Mucosa of rectum (tissue), 2 donors: ENCODE data around the gene HEATR9.

Source experiments
- H3K27ac ChIP-seq, 2 donors: one replicate each; pipeline ENCODE4 v1.7.0; 2013; ENCODE audit warnings: inconsistent platforms in 2 of 2, low read depth in 2 of 2, low read length in 2 of 2
- H3K27me3 ChIP-seq, 2 donors: one replicate each; pipeline ENCODE4 v1.7.0; 2013; ENCODE audit warnings: low read length in 2 of 2; ENCODE audit not compliant: control insufficient read depth in 2 of 2, insufficient read depth in 2 of 2
- H3K36me3 ChIP-seq, 2 donors: one replicate each; pipeline ENCODE4 v1.7.0; 2013; ENCODE audit warnings: low read length in 2 of 2; ENCODE audit not compliant: control insufficient read depth in 2 of 2, insufficient read depth in 2 of 2
- H3K4me1 ChIP-seq, 2 donors: one replicate each; pipeline ENCODE4 v1.7.0; 2013; ENCODE audit warnings: low read length in 2 of 2, mild to moderate bottlenecking in 1 of 2; ENCODE audit not compliant: control insufficient read depth in 2 of 2, insufficient read depth in 2 of 2
- H3K4me3 ChIP-seq, 2 donors: one replicate each; pipeline ENCODE4 v1.7.0; 2013; ENCODE audit warnings: low read length in 2 of 2
- H3K9ac ChIP-seq, 2 donors: one replicate each; pipeline ENCODE4 v1.7.0; 2013; ENCODE audit warnings: low read length in 2 of 2, low read depth in 1 of 2, mild to moderate bottlenecking in 1 of 2
- H3K9me3 ChIP-seq, 2 donors: one replicate each; pipeline ENCODE4 v1.7.0; 2013; ENCODE audit warnings: low read length in 2 of 2; ENCODE audit not compliant: control insufficient read depth in 2 of 2
- donor health status: healthy.
- donor health status: Normal muscosa, but diverticular disease.

Gene HEATR9, protein sequence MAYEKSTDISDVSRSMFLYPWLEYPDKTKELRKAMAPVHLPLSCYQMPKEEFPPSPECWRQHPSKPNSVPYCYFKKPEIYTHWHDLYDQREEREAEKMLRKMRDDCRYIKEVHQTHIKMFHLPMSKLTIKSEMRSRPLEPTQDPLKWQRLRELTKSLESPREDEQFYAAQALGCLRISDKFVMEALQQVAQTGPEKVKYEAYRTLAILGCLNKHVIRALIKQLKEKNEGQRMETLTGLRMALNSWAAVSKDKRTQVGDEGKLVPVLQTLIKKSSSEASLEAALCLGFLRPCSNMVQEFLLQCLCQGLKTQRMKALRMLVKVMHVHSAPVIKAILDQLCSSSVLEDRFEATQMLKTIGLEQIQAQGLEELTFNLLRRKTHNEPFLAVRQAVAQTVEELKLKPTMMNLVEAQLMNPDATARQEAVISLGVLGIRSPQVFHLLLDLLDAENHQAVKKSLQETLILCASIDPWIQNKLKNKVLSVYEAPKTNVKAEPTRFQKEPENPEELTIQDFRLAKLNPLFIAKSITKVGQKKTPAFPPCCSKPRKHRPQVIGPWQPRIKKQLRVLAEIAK

DNA sequence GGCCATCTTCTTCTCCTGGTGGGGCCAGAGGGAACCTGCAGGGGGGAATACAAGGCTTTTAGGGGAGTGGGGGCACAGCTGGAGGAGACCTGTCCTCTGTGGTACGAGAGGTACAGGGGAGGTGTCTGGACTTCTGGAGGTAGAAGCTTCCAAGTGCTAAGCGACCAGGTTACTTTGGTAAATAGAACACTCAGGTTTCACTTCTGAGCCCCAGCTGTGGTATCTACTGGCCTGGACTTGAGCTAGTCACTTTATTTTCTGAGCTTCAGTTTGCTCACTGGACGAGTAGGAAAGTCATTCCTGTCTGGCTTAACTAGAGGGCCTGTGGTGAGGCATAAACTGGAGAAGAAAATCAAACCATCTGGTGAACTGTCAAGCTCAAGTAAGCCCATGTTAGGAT lies at the start of gene HEATR9:
Gene HEATR9, minus strand, starts transcription at position 155 of the 400 bp plus-strand sequence. Its CDS starts 149 bp downstream, at position 6.
- Histone ChIP-seq H3K36me3 (no peaks in the 10 kb centered on the region), H3K9me3 (no peaks in the 10 kb centered on the region), H3K4me3 (no peak within 1 kb of the TSS), H3K27ac (no peak within 1 kb of the TSS), H3K27me3 (no peaks in the 10 kb centered on the region), H3K9ac (no peak within 1 kb of the TSS), H3K4me1 (peaks cover 0 to 2% of the 10 kb centered on the region in 2 donors)

DNA sequence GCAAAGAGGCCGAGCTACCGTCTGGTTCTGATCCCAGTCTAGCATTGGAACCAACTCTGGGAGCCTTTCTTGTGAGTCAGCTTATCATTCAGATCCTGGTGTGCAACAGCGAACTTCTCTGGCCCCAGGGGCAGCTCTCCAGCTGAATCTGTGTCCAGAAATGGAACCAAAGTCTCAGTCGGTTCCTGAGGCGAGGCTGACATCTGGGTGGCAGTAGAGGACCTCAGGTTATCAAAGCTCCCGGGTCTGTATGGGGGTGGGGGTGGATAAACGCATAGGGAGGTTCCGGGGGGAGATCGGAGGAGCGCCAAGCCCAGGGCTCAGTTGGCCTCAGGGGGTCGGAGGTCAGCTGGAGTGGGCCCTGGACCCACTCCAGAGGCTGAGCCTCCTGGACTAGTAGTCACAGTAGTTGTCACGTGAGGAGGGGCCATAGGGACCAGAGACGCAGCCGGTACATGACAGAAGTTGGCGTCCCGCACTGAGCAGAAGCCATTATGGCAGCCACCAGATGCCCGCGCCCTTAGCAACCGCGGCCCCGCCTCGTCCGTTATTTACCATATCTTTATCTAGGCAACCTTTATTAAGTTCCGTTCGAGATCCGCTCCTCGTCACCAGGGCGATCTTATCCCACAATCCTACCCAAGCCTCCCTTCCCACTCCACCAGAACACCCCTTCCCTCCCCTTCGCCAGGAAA lies 49.0 kb upstream of the HEATR9 start:
- Histone ChIP-seq H3K27me3 (no peaks in the 10 kb centered on the region), H3K9me3 (no peaks in the 10 kb centered on the region), H3K4me1 (no peaks in the 10 kb centered on the region), H3K4me3 (no peak overlapping the region), H3K36me3 (no peaks in the 10 kb centered on the region), H3K27ac (no peak overlapping the region), H3K9ac (no peak overlapping the region)

DNA sequence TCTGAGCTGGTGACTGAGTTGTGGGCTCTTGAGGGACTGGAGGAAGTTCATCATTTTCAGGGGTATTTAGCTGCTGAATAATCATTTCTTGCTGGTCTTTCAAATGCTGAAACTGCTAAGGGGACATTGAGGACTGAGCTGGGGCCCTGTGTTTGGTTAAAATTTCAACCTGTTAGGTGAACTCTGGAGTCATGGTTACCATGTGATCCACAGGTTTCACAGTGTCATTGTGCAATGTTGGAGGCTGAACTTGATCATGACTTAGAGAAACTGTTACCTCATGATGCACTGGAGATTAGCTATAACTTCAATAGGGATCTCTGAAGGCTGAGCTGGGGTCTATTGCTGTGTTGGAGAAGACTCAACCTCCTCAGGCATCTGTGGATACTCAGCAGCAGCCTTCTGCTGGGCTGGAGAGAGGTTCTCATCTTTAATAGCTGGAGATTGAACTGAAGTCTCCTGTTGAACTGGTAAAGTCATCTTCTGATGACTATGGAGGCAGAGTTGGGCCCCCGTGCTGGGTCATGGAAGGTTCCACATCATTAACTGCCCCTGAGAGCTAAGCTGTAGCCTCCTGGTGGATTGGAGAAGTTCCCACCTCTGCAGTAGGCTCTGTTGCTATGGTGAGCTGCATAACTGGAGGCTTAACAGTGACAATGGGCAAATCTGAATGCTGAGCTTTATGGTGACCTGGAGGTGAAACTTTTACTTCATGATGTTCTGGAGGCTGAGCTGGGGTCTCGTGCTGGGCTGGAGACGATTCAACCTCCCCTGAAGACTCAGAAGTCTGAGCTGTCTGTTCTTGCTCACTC lies 46.7 kb upstream of the HEATR9 start:
- H3K27me3 ChIP-seq: no peaks in the 10 kb centered on the region
- no peaks in the 10 kb centered on the region for H3K9me3 ChIP-seq
- H3K4me1 ChIP-seq: no peaks in the 10 kb centered on the region
- H3K36me3 ChIP-seq: no peaks in the 10 kb centered on the region
- H3K27ac ChIP-seq: no peak overlapping the region
- H3K4me3 ChIP-seq: no peak overlapping the region
- H3K9ac ChIP-seq: no peak overlapping the region

DNA sequence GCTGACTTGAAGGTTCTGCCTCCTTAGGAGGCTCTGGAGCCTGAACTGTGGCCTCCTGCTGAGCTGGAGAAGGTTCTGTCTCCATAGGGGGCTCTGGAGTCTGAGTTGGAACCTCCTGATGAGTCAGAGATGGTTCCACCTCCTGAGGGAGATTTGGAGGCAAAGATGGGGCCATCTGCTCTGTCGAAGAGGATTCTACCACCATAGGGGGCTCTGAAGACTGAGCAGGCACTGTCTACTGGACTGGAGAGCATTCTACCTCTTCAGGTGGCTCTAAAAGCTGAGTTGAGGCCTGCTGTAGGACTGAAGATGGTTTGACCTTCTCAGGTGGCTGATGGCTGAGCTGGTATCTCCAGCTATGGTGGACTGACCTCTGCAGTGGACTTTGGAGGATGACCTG lies 45.7 kb upstream of the HEATR9 start:
- Histone ChIP-seq H3K9ac (no peak overlapping the region), H3K27ac (no peak overlapping the region), H3K4me3 (no peak overlapping the region), H3K27me3 (no peaks in the 10 kb centered on the region), H3K4me1 (no peaks in the 10 kb centered on the region), H3K9me3 (no peaks in the 10 kb centered on the region), H3K36me3 (no peaks in the 10 kb centered on the region)

DNA sequence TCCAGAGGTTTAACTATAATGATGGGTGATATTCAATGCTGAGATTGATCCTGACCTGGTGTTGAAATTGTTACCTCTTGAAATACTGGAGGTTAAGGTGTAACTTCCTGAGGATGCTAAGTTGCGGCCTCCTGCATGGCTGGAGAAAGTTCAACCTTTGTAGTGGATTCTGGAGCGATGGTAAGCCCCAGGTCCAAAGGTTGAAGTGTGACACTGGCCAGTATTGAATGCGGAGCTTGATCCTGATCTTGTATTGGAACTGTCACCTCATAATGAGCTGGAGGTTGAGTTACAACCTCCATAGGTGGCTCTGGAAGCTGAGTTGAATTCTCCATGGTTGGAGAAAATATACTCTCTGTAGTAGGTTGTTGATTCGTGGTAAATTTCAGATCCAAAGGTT lies 44.9 kb upstream of the HEATR9 start:
- Histone ChIP-seq H3K27ac (no peak overlapping the region), H3K9me3 (no peaks in the 10 kb centered on the region), H3K9ac (no peak overlapping the region), H3K36me3 (no peaks in the 10 kb centered on the region), H3K4me3 (no peak overlapping the region), H3K4me1 (no peaks in the 10 kb centered on the region), H3K27me3 (no peaks in the 10 kb centered on the region)

DNA sequence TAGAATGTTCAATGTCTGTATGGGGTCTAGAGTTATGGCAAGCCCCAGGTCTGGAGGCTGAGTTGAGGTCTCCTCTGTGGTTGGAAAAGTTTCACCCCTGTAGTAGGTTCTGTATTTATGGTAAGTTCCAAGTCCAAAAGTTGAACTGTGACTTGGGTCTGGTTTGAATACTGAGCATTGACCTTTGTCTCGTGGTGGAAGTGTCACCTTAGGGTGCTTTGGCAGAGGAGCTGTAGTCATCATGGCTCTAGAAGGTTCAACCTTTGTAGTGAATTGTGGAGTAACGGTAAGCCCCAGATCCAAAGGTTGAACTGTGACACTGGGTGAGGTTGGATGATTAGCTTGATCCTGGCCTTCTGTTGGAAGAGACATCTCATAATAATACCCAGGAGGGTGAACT lies 44.3 kb upstream of the HEATR9 start:
- Histone ChIP-seq H3K27ac (no peak overlapping the region), H3K4me3 (no peak overlapping the region), H3K9me3 (no peaks in the 10 kb centered on the region), H3K36me3 (no peaks in the 10 kb centered on the region), H3K9ac (no peak overlapping the region), H3K27me3 (no peaks in the 10 kb centered on the region), H3K4me1 (no peaks in the 10 kb centered on the region)

DNA sequence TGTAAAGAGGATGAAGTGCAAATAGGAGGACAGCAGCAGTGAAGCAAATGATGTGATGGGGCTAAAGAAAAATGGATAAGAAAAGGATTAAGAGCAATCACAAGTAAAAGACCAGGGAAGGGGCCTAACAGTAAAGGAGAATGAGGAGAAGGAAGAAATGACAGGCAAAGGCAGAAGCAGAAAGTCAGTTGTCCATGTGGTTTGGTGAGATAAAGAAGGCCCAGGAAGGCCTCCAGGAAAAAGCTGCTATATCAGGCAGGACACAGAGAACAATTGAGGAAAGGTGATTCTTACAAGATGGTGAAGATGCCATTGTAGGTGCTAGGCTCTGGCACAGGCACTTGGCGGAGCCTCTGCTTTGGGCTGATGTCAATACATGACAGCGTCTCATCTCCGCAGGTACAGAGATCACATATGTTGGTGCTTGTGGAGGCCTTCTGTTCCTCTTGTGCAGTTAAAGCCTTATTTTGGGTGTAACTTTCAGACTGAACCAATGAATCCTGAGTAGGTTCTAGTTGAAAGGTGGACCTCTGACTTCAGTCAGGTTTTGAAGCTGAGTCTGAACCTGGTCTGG lies 43.7 kb upstream of the HEATR9 start:
- H3K27ac ChIP-seq: no peak overlapping the region
- no peaks in the 10 kb centered on the region for H3K27me3 ChIP-seq
- no peak overlapping the region for H3K9ac ChIP-seq
- no peaks in the 10 kb centered on the region for H3K4me1 ChIP-seq
- H3K9me3 ChIP-seq: no peaks in the 10 kb centered on the region
- H3K4me3 ChIP-seq: no peak overlapping the region
- no peaks in the 10 kb centered on the region for H3K36me3 ChIP-seq

DNA sequence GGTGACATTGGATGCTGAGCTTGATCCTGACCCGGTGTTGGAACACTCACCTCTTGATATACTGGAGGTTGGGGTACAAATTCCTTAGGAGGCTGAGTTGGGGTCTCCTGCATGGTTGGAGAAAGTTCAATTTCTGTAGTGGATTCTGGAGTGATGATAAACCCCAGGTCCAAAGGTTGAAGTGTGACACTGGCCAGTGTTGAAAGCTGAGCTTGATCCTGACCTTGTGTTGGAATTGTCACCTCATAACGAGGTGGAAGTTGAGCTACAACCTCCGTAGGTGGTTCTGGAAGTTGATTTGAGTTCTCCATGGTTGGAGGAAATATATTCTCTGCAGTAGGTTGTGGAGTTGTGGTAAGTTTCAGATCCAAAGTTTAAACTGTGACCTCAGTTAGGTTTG lies 40.7 kb upstream of the HEATR9 start:
- H3K27me3 ChIP-seq: no peaks in the 10 kb centered on the region
- no peaks in the 10 kb centered on the region for H3K9me3 ChIP-seq
- H3K36me3 ChIP-seq: no peaks in the 10 kb centered on the region
- H3K4me1 ChIP-seq: no peaks in the 10 kb centered on the region
- no peak overlapping the region for H3K27ac ChIP-seq
- H3K9ac ChIP-seq: no peak overlapping the region
- H3K4me3 ChIP-seq: no peak overlapping the region

DNA sequence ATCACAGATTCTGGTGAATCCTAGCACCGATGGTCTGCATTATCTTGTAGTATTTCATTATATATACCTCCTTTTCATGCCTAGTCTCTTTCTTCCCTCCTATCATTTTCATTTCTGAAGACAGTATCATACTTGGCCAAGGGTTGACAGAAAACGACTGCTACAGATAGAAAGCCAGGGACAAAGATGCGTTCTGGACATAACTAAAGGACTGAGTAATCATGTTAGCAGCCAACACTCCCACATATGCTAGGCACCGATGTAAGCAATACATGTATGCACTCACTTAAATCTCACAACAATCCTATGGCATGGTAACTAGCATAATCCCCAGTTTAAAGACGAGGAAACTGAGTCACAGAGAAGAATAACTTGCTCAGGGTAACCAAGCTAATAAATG lies 39.0 kb upstream of the HEATR9 start:
- Histone ChIP-seq H3K4me1 (no peaks in the 10 kb centered on the region), H3K27me3 (no peaks in the 10 kb centered on the region), H3K27ac (no peak overlapping the region), H3K9me3 (no peaks in the 10 kb centered on the region), H3K36me3 (no peaks in the 10 kb centered on the region), H3K9ac (no peak overlapping the region), H3K4me3 (no peak overlapping the region)
